Activated CD4-positive, alpha-beta T cell treated with anti-CD3 and anti-CD28 coated beads, Interleukin-2, amount 50 U/mL, for 24 hours (primary cell): ENCODE results near the gene C16orf92.
"Not testable (repeated sequence)": the region's sequence is repeated elsewhere in the genome, so short reads cannot be mapped to it uniquely, and the experiment has no call there.

Experiments
- DNase-seq, 2 donors: peaks; one replicate each; pipeline ENCODE4 v3.0.0-alpha.2; 2020; ENCODE audit warnings: low read depth in 1 of 2, low spot score in 1 of 2

C16orf92 gene

DNA sequence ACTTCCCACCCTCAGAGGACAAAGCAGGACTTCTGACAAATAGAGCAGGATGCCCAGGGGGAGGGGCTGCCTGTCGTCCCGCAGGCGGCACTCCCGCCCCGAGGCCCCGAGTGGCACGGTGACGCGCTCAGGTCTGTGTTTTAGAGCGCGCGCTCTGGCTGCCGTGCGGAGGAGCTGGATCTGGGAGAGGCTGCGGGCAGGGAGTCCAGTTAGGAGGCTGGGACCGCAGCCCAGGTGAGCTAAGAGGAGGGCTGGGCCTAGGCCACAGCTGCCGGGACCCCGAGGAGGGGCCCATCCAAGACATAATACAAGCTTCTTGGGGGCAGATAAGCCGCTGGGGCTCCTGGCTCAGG is 18.6 kb upstream of the C16orf92 start:
- no peak for DNase-seq

DNA sequence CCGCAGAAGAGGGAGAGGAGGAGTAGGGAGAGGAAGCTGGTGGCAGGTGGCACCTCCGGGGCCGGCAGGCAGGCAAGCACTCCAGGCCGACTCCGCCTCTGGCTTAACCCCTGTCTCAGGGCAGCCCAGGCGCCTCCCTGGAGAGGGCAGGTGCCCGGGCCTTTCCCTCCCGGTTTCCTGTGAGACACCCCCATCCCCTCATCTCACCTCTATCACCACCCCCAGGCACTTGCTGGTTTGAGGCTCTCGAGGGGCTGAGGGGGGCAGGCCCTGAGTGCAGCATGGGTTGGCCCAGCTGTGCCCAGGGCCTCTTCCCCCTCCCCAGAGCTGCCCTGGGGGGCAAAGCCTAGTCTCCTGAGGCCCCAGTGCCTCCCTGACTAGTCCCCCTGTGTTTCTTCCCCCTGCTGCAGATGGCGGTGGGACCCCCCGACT is 18.2 kb upstream of the C16orf92 start:
- no peak for DNase-seq

DNA sequence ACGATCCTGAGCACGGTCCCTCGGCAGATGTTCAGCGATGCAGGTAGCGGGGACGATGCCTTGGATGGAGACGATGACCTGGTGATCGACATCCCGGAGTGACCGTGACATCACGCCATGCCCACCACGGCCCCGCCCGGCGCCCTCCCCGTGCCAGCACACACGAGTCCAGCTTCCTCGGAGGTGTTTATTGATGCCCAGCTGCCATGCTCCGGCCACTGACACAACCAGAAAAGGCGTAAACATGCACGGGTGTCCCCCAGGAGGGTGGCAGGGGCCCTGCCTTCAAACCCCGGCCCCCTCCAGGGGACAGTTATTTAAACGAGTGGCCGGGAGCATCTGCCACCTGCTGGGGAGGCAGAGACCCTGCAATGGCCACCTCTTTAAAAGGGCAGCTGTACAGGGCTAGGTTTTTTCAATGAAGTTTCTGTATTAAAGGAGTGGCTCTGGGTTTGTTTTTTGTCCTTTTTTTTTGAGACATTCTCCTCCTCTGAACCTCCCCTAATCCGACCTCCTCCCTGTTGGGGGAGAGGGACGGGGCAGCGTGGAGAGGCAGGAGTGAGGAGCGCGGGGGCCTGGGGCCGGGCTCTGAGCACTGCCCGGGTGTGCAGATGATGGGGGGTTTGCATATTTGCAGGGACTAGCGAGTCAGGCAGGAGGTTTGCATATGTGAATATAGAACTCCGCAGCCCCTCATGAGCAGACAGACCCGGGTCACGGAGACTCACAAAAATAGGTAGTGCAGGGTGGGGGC is 17.5 kb upstream of the C16orf92 start:
- DNase-seq = no peak

DNA sequence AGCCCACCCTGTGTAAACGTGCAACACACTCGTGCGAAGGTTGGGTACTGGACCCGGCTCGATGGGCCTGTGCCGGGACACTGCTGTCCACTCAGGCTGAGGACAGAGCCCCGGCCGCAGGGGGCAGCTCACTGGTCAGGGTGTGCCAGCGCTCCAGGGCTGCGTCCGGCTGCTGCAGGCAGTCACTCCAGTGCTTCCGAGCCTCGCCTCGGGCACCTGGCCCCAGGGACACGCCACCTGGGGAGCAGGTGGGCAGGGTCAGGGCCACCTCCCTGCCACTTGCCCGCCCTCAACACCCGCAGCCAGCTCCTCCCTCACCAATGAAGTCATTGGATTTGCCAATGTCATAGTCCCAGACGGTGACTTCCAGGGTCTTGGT is 16.9 kb upstream of the C16orf92 start:
- no peak for DNase-seq

DNA sequence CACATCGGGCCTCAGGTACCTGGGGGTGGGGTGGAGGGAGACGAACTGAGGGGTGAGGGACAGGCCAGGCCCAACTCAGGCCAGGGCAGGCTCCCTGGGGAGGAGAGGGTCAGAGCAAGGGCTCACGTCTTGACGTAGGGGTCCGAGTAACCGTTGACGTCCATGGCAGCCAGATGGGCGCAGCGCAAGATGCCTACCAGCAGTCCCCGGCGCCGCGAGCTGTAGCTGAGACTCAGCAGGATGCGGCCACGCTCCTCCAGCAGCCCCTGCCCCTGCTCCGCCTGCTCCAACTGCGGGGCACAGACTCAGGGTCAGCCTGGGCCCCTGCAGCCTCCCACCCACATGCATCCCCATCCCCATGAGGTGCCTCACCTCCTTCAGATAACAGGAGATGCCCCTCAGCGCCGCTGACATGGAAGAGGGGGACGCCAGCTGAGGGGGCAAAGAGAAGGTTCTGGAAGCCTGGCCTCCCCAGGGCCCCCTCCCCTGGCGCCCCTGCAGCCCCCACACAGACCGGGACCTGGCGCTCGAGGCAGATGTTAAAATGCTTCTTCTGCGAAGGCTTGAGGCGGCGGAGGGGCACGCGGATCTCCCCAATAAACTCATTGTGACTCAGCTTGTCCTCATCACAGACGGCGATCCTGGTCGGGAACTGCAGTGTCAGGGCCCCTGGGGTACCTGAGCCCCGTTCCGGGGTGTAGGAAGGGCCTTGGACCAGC is 16.2 kb upstream of the C16orf92 start:
- no peak for DNase-seq

DNA sequence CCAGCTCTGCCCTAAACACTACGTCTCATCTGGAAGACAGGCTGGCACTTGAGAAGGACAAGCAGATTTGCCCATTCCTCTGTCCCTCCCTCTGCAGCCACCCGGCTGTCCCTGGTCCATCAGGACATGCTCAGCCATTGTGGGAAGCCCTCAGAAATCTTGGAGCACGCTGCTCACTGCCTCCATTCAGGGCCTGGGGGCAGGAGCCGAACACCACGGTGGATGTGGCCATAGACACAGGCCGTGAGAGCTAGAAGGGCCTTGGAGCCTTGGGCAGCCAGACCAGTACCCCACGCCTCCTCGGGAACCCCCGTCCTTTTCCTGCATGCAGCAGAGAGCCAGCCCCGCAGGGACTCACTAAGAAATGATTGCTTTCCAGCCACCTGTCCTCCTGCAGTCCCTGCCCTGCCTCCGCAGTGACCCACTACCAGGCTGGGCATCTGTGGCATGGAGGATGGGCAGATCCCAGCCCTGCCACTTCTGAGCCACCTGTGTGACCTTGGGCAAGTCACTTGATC is 15.6 kb upstream of the C16orf92 start:
- no peak for DNase-seq

DNA sequence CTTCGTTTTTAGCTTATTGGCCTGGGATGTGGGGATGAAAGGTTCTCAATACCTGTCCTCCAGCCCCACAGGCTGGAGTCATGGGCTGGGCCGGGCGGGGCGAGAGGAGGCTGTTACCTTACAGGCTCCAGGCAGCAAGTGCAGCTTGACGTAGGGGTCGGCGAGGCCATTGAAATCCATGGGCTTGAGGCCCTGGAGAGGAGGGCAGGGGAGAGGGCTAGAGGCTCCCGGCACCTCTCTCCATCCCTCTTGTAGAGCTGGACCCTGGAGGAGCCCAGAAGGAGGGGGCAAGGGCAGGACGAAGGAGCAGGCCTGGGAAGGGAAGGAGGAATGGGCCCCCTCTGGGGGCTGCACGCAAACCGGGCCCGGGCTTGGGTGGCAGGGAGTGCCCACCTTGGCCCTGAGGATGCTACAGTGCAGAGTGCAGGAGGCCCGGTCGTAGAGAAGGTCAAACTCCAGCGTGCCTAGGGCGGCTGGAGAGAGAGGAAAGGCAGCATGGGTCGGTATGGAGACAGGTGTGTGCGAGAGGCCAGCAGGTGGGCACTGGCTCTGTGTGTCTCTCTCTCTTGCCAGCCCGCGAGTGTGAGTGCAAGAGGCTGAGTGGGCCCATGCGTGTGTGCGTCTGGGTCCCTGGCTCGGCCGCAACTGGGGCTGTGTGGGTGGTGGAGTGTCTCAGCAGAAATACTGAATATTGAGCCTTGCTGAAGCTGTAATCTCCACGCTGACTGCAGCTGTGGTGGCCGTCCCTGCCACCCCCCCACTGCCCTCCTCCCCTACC is 13.7 kb upstream of the C16orf92 start:
- no peak for DNase-seq

DNA sequence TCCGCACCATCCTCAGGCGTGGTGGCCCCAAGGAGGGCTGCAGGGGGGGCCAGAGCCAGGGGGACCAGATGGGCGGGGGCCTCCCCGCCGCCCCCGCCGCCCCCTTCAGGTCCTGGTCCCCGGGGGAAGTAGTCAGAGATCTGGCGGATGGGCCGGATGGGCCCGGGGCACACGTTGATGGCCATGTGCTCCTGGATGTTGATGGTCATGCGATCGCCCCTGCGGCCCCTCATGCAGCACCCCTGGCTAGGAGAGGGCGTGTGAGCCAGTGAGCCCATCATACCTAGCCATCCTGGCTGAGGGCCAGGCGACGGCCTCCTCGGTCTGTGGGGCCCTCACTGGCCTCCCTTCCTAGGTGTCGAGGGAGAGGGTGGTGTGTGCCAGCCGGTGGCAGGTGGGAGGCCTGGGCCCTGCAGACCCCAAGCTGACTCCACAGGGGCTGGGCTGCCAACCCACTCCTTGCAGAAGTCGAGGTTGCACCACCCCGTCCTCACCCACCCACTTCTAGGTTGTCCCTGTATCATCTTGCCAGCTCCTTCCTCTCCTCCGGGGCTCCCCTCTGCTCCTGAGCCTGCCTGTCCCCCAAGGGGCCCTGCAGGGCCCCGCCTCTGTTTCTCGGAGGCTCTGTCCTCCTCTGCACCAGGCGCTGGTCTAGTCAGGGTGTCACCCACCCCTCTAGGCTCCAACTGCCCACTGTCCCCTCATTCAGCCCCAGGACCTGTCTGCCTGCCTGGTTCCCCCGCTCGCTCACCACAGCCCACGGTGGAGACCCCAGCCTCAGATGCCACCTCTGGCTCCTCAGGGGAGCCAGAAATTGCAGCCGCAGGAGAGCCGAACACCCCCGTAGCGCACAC is 12.8 kb upstream of the C16orf92 start:
- DNase-seq = no peak

DNA sequence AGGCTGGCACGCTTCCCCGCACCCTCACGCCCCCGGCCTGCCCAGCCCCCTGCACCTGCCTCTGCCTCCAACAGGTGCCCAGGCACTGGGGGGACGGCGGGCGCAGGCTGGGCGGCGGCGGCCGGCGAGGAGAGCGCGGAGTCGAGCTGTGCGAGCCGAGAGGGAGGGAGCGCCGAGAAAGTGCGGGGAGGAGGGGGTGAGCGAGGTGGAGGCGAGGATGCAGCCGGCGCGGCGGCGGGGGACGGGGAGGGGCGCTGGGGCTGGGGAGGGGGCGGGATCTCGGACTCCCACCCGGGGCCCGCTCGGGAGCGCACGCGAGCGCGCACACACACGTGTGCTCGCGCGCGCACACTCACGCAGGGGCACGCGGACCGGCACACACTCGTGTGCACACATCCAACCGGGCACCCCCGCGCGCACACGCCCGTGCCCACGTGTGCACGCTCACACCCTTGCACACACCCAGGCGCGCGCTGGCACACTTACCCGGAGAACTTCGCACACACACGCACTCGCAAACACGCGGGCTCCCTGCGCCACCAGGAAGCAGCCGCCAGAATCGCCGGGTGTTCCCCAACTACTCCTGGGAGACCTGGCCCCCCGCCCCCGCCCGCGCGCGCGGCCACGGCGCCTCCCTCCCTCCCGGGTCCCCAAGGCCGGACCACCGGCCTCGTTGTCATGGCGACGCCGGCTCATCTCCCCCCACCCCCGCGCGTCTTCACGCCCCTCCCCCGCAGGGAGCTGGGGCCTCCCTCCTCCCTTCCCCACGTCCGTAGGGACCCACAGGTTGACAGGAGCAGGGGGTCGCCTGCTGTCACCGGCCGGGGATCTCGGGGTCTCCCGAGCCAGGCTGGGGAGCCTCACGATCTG is 11.9 kb upstream of the C16orf92 start, which contains the start of gene DOC2A:
Gene DOC2A (minus strand): TSS at position 184 of the 870 bp plus-strand sequence. CDS start 805 bp downstream, outside the sequence.
- no peak for DNase-seq

DNA sequence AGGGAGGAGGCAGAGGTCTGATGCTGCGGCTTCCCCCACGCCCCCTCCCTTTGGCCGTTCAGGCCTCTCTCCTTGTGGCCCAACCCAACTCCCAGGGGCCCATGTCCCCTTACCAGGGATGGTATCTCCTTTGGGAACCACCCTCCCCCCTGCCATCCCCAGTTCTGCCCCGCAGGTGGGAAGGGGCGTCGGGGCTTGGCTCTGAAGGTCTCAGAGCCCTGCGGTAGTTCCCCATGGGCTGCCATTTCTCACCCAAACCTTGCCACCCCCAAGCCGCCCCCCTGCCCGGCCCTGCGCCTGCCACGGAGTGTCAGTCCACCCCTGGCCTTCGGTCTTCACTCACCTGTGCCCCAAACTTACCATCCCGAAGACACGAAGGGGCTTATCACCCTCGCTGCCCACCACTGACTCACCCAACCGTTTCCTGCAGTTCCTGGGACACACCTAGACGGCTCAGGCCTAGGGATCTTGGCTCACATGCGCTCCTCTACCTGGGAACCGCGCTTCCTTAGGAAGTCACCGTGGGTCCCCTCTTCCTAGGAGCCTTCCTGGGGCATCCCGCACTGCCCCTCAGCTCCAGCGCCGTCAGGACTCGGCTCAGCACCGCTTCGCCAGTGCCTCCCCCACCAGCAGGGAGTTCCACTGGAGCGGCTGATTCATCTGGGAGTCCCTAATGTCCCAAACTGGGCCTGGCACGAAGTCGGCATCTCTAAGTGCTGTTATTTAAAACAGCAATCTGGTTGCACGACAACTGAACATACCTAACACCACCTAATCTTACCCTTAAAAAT is 11.1 kb upstream of the C16orf92 start:
- DNase-seq = no peak

DNA sequence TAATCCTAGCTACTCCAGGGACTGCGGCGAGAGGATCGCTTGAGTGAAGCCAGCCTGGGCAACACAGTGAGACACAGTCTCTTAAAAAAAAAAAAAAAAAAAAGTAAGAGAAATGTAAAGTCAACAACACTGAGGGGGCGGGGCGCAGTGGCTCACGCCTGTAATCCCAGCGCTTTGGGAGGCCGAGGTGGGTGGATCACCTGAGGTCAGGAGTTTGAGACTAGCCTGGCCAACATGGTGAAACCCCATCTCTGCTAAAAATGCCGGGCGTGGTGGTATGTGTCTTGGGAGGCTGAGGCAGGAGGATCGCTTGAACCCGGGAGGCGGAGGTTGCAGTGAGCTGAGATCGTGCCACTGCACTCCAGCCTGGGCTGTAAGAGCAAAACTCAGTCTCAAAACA is 10.4 kb upstream of the C16orf92 start:
- not testable (repeated sequence) for DNase-seq

DNA sequence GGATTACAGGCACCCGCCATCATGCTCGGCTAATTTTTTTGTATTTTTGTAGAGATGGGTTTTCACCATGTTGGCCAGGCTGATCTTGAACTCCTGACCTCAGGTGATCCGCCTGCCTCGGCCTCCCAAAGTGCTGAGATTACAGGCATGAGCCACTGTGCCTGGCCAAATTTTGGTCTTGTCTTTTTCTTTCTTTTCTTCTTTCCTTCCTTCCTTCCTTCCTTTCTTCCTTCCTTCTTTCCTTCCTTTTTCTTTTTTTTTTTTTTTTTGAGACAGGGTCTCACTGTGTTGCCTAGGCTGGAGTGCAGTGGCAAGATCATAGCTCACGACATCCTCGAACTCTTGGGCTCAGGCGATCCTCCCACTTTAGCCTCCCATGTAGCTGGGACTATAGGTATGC is 7.5 kb upstream of the C16orf92 start:
- DNase-seq = not testable (repeated sequence)

DNA sequence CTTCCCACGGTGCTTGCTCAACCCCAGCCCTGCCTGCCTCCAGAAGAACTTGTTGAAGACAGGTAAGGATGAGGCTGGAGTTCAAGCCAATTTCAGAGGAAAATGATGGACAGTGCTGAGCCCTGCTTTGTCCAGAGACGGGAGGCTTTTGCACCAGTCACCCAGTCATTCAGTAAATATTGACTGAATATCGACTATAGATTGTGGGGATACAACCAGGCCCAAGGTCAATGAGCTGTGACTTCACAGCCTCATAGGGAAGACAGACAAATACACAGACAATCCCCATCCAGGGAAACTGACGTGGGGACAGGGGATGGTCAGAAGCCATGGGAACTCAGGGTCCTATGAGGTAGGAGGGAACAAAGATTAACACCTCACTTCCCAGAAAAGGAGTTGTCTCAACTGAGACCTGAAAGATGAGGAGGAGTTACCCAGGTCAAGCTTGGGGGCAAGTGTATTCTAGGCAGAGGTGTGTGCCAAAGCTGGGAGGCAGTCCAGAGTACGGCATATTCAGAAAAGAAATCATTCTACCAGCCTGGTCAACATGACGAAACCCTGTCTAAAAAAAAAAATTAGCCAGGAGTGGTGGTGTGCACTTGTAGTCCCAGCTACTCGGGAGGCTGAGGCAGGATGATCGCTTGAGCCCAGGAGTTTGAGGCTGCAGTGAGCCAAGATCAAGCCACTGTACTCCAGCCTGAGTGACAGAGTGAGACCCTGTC is 6.3 kb upstream of the C16orf92 start:
- DNase-seq = no peak

DNA sequence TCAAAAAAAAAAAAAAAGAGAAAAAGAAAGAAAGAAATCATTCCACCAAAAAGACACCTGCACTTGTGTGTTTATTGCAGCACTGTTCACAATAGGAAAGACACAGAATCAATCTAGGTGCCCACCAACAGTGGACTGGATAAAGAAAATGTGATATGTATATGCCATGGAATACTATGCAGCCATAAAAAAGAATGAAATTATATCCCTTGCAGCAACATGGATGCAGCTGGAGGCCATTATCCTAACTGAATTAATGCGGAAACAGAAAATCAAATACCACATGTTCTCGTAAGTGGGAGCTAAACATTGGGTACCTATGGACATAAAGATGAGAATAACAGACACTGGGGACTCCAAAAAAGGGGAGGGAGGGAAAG is 5.7 kb upstream of the C16orf92 start:
- no peak for DNase-seq

DNA sequence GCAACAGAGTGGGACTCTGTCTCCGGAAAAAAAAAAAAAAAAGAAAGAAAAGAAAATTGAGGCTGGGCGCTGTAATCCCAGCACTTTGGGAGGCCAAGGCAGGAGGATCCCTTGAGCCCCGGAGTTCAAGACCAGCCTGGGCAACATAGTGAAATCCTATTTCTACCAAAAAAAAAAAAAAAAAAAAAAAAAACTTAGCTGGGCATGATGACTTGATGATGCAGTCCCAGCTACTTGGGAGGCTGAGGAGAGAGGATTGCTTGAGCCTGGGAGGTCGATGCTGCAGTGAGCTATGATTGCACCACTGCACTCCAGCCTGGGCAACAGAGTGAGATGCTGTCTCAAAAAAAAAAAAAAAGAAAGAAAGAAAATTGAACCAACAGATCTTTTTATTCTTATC is 5.1 kb upstream of the C16orf92 start:
- DNase-seq = not testable (repeated sequence)

DNA sequence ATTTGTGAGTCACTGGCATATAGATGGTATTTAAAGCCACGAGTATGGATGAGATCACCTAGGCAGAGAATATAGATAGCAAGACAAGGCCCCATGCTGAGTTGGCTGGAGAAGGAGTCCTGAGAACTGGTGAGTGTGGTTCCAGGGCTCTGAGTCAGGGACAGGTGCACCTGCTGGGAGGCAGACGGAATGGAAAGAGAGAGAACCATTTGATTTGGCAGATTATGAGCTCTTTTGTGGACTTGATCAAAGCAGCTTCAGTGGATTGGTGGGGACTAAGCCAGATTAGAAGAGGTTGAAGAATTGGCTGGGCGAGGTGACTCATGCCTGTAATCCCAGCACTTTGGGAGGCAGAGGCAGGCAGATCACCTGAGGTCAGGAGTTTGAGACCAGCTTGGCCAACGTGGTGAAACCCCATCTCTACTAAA is 4.3 kb upstream of the C16orf92 start:
- no peak for DNase-seq

DNA sequence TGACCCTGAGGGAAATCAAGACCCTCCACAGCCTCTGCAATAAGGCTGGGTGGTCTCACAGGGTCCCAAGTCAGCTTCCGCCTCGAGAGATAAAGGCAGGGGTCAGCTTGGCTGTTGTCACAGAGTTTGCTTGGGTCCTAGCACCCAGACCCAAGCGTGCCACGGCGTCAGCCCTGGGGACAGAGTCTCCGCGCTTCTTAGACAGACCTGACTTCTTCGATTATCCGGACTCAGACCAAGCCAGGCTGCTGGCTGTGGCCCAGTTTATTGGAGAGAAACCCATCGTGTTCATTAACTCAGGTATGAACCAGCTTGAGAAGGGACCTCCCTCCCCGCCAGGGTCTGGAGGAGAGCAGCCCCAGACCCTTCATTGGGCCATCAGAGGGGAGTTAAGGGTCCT is 588 bp downstream of the C16orf92 start:
- DNase-seq = no peak

DNA sequence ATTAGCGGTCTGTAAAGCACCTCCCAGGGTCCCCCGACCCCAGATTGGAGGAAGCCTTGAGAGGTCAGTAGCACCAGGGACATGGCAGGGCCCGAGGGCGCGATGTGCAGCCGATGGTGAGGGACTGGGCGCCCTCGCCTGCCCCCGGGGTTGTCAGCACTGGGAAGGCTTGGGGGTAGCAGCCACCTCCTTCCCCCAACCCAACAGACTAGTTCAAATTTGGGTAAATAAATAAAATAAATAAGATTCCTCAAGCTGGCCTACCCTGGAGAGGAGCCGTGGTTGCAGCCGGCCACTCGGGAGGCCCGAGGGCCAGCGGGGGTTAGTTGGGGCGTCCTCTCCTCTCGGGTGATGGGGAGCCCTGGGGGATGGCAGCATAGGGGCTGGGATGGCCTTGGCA is 1.5 kb downstream of the C16orf92 start:
- no peak for DNase-seq
